Activated CD8-positive, alpha-beta memory T cell treated with anti-CD3 and anti-CD28 coated beads for 1 hour (primary cell): ENCODE data around the gene CLCN1.

Source experiments
- DNase-seq, 2 donors: peaks; one replicate each; pipeline ENCODE4 v3.0.0-alpha.2; 2020; ENCODE audit warnings: low read depth in 1 of 2; ENCODE audit errors: extremely low read depth in 1 of 2

CLCN1 gene

GRCh38 chr7:143395187-143396149 is 79.6 kb downstream of the CLCN1 start:
- DNase-seq, result no peak

DNA sequence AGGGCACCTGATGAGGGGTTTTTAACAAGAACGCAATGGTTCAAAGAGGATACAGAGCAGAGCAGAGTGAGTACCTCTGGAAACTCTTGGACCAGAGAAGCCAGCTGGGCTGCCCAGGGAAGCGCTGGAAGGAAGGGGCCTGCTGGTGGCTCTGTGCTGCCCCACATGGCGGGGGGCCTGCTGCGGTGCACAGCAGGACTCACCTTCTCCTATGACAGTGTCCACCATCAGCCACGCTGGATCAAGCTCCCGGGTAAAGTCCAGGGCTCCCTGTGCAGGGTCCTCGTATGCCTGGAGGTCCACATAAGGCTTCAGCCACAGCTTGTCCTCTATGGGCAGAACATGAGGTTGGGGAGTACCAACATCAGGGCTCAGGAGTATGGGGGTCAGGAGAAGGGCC is 80.3 kb downstream of the CLCN1 start:
- DNase-seq, result no peak

- DNase-seq, result no peak
Observed at GRCh38 chr7:143396625-143397556, 81.0 kb downstream of the CLCN1 start.

DNA sequence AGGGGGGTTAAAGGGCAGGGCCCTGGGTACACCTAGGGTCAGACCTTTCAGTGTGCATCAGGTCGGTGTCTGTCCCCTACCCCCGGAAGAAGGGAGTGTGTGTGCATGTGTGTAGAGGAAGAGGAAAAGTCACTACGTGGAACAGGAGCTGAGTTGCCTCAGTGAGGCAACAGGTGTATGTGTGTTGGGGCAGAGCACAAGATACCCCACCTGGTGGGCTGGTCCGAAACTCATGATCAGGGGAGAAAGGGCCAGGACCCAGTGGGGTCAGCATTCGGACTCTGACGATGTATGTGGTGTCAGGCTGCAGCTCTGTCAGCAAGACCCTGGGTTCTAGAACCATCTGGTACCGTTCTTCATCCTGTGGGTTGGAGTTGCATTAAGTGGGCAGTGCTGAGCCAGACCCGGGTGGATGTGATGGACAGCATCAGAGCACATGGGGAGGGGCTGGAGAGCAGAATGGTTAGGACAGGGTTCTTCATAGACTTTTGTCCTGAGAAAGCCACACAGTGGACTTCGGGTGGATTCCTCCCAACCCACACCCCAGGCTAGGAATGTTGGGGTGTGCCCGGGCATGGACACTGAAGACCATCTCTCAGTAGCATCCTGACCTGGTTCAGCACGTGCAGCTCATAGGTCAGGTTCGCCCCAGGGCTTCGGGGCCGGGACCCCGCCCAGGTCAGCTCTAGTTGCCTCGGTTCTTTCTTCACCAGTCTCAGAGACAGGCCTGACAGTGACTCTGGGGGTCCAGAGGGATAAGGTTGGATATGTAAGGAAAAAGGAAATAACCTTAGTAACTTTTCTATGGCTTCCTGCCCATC is 82.0 kb downstream of the CLCN1 start:
- DNase-seq, result no peak

DNA sequence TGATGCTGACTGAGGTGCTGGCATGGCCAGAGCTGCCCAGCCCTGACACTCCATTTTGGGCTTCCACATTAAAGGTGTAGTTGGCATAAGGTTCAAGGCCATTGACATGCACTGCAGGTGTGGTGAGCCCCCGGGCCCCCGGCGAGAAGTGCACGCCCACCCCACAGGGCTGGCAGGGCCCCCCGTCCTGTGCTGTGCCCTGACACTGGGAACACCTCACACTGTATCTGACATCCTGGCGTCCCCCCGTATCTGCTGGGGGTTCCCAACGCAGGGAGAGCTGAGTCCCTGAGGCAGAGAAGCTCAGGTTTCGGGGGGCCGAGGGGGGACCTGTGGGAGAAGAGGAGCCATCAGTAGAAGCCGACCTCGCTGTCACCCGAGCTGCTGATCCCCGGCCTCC is 82.7 kb downstream of the CLCN1 start:
- no peak for DNase-seq

DNA sequence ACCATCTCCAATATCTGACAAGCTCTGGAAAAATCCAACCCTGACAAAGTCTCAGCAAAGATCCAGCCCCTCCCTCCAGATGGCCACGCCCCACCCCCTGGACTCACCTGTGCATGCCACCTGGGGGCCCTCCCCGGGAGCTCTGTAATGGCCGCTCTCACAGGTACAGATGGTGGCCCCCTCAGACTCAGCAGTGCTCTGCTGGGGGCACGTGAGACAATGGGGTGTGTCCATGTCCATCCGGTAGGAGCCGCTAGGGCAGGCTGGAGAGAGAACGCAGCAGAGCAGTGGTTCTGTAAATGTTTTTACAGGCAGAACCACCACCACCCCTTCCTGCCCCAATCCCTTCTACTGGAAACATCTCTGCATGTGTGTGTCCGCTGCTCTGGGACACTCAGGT is 83.2 kb downstream of the CLCN1 start:
- no peak for DNase-seq

DNA sequence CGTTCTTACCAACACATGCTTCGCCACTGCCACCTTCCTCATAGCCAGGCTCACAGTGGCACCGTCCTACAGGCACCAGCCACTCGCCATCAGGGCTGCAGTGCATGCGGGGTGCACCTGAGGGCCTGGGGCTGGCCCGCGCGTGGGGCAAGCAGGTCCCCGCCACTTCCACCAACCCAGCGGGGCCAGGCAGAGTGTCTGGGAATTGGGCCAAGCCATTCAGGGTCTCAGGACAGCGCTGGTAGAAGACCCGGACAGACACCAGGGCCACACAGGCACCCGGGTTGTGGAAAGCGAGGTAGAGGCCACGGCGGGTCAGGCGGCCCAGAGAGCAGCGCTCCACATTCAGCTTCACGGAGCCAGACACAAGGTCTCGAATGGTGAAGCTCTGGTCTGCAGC is 83.7 kb downstream of the CLCN1 start:
- DNase-seq, result no peak

GRCh38 chr7:143401265-143401664 is 85.4 kb downstream of the CLCN1 start:
- no peak for DNase-seq
